Endothelial cell of umbilical vein (primary cell): Measurements from ENCODE around the gene APBA2. TPM values are rescaled to one million over a fixed set of nuclear protein-coding genes. Genes with fewer than 3 reads are reported as not detected.

Source experiments
- BruUV-seq: library from RNA; stranded (reverse); fragments of 400-500 nt; replicated peaks from 2 replicates; lab custom pipeline; 2021; lab: Mats Ljungman, UMichigan
- CTCF ChIA-PET: fragments of 300-600, 350-600 bp; sonication (Branson Sonifier 250); formaldehyde crosslinking; loops from one replicate; lab custom pipeline; 2021; ENCODE audit warnings: antibody characterized with exemption, inconsistent platforms; lab: Charles Lee
- POLR2A ChIA-PET: fragments of 300-600, 350-600 bp; sonication (Branson Sonifier 250); formaldehyde crosslinking; loops from one replicate; lab custom pipeline; 2021; ENCODE audit warnings: antibody characterized with exemption, inconsistent platforms; lab: Charles Lee
- DNase-seq: peaks from one replicate; pipeline ENCODE4 v3.0.0-alpha.2; 2011; ENCODE audit warnings: low read depth, low spot score
- FAIRE-seq: peaks from 2 replicates; lab custom pipeline; 2011; peaks lifted over from hg19 to GRCh38; lab: Jason Lieb, UNC
- H2AFZ ChIP-seq: 2 replicates; pipeline ENCODE4 v1.6.0; 2012; ENCODE audit warnings: low read depth, low read length, control low read depth, inconsistent platforms
- H3K27ac ChIP-seq: 2 replicates; pipeline ENCODE4 v1.5.1; 2011; ENCODE audit warnings: low read depth, mild to moderate bottlenecking, control low read depth, low read length, moderate library complexity; ENCODE audit not compliant: insufficient read depth
- H3K27me3 ChIP-seq, 2 experiments: 2 replicates each; pipeline versions ENCODE4 v1.6.0 to v1.6.1; 2011; ENCODE audit warnings: low read length in 2 of 2, mixed read lengths in 1 of 2; ENCODE audit not compliant: control insufficient read depth in 2 of 2, insufficient read depth in 2 of 2
- H3K36me3 ChIP-seq, 2 experiments: 2 replicates in 1 of 2; 3 replicates in 1 of 2; pipeline ENCODE4 v1.5.1; 2011; ENCODE audit warnings: low read length in 2 of 2, mild to moderate bottlenecking in 1 of 2, moderate library complexity in 1 of 2; ENCODE audit not compliant: control insufficient read depth in 2 of 2, insufficient read depth in 2 of 2; ENCODE audit errors: extremely low read depth in 1 of 2
- H3K4me1 ChIP-seq: 3 replicates; pipeline ENCODE4 v1.5.1; 2011; ENCODE audit warnings: mild to moderate bottlenecking, low read length; ENCODE audit not compliant: control insufficient read depth, insufficient read depth; ENCODE audit errors: extremely low read depth
- H3K4me2 ChIP-seq: 2 replicates; pipeline ENCODE4 v1.6.1; 2011; ENCODE audit warnings: low read length, control low read depth, mixed read lengths; ENCODE audit not compliant: insufficient read depth
- H3K4me3 ChIP-seq, 3 experiments: fragments of 200-600 bp in 1 of 3; sonication (generic), shearing (Covaris generic) in 1 of 3; replicated peaks in 1 of 3; 2 replicates each; pipeline ENCODE4 v1.5.1; 2011 to 2016; ENCODE audit warnings: control low read depth in 3 of 3, low read length in 3 of 3, mild to moderate bottlenecking in 2 of 3, inconsistent platforms in 1 of 3, low read depth in 1 of 3, moderate library complexity in 1 of 3; ENCODE audit not compliant: insufficient read depth in 1 of 3
- H3K79me2 ChIP-seq: 2 replicates; pipeline ENCODE4 v1.6.0; 2012; ENCODE audit warnings: low read length, inconsistent platforms; ENCODE audit not compliant: control insufficient read depth, insufficient read depth
- H3K9ac ChIP-seq: replicated peaks from 2 replicates; pipeline ENCODE3; 2011; ENCODE audit warnings: low read length, control low read depth; ENCODE audit not compliant: insufficient read depth; ENCODE audit errors: extremely low read depth
- H3K9me1 ChIP-seq: replicated peaks from 3 replicates; pipeline ENCODE4 v1.6.0; 2011; ENCODE audit warnings: mild to moderate bottlenecking, low read length; ENCODE audit not compliant: control insufficient read depth, insufficient read depth; ENCODE audit errors: extremely low read depth
- H3K9me3 ChIP-seq: replicated peaks from 2 replicates; pipeline ENCODE4 v1.5.1; 2012; ENCODE audit warnings: low read length, inconsistent platforms; ENCODE audit not compliant: control insufficient read depth, insufficient read depth
- H4K20me1 ChIP-seq: replicated peaks from 2 replicates; pipeline ENCODE3; 2011; ENCODE audit warnings: mild to moderate bottlenecking, low read length; ENCODE audit not compliant: control insufficient read depth, insufficient read depth; ENCODE audit errors: extremely low read depth
- CTCF ChIP-seq, 2 donors: IDR thresholded peaks; 1 replicate in 1 of 2; 2 replicates in 1 of 2; pipeline ENCODE4 v1.5.1; 2011; ENCODE audit warnings: low read length in 2 of 2, mild to moderate bottlenecking in 2 of 2, moderate library complexity in 2 of 2, control low read depth in 1 of 2, inconsistent platforms in 1 of 2, low read depth in 1 of 2; ENCODE audit not compliant: insufficient read depth in 1 of 2; ENCODE audit errors: extremely low read depth in 1 of 2
- EZH2 ChIP-seq: IDR thresholded peaks from 2 replicates; pipeline ENCODE4 v1.6.1; 2012; ENCODE audit warnings: borderline replicate concordance, low read depth, mild to moderate bottlenecking, moderate library complexity, low read length, inconsistent platforms; ENCODE audit not compliant: severe bottlenecking
- FOS ChIP-seq: IDR thresholded peaks from 2 replicates; pipeline ENCODE4 v1.6.1; 2011; ENCODE audit warnings: mild to moderate bottlenecking, low read length, moderate library complexity, borderline replicate concordance; ENCODE audit not compliant: insufficient read depth
- GATA2 ChIP-seq: IDR thresholded peaks from 2 replicates; pipeline ENCODE4 v1.7.0; 2011; ENCODE audit warnings: low read depth, mild to moderate bottlenecking, moderate library complexity, mixed read lengths, low read length; ENCODE audit not compliant: insufficient read length, insufficient read depth
- JUN ChIP-seq: IDR thresholded peaks from 2 replicates; pipeline ENCODE4 v1.6.1; 2011; ENCODE audit warnings: borderline replicate concordance, low read depth; ENCODE audit not compliant: insufficient read length, insufficient read depth
- MAX ChIP-seq: IDR thresholded peaks from 2 replicates; pipeline ENCODE4 v1.6.1; 2011; ENCODE audit not compliant: insufficient read depth, insufficient read length
- MYC ChIP-seq: IDR thresholded peaks from one replicate; pipeline ENCODE4 v1.6.1; 2011; ENCODE audit warnings: mild to moderate bottlenecking, low read depth, low read length
- POLR2A ChIP-seq: IDR thresholded peaks from 2 replicates; pipeline ENCODE4 v1.6.1; 2012; ENCODE audit warnings: low read depth, mild to moderate bottlenecking, control low read depth, low read length
- POLR2AphosphoS5 ChIP-seq: IDR thresholded peaks from 2 replicates; pipeline ENCODE4 v1.6.1; 2012; ENCODE audit warnings: low read depth, mild to moderate bottlenecking, control low read depth, low read length, moderate library complexity; ENCODE audit not compliant: insufficient read depth
- dilution Hi-C: fragments of 300-500 bp; cut with MboI; formaldehyde crosslinking; loops from one replicate; pipeline ENCODE4 v1.15.0; 2019; ENCODE audit warnings: low sequenced_read_pairs; ENCODE audit not compliant: extremely low pct_ligation_motif_present
- intact Hi-C: fragments of 100-400 bp; cut with micrococcal nuclease; formaldehyde crosslinking; loops from one replicate; pipeline ENCODE4 v1.10.0; 2022
- polyA plus RNA-seq, 4 experiments: library from polyadenylated mRNA; depleted of rRNA in 3 of 4; stranded (reverse) in 3 of 4; unstranded in 1 of 4; fragments of >200 nt; gene quantifications; 2 replicates each; pipeline versions ENCODE4 v1.2.1 to v1.2.3, GENCODE V29; 2011 to 2012; ENCODE audit warnings: missing spikeins in 1 of 4
- total RNA-seq: library from RNA; stranded (reverse); gene quantifications from 2 replicates; pipeline ENCODE4 v1.2.3, GENCODE V29; 2021

Gene APBA2
- total and polyA plus RNA-seq, 2 donors (not counting 3 experiments of a cell fraction or from before 2014, with no cell fraction given) = 5.7 to 11.1 TPM

- no peak overlapping the region for H3K4me3 ChIP-seq
- no TSS peak for BruUV-seq
- DNase-seq = no peak
- dilution Hi-C loops (no loop called here), intact Hi-C loops (no loop called here)
- POLR2A ChIA-PET = no interaction called here
- peaks cover 6% of the 10 kb centered on the region for H3K4me1 ChIP-seq
- FAIRE-seq = no peak
- H3K9me1 ChIP-seq = no peaks in the 10 kb centered on the region
- H3K27ac ChIP-seq = no peak overlapping the region
- no peak overlapping the region for H3K9ac ChIP-seq
- H2AFZ ChIP-seq = no peak overlapping the region
- no peaks in the 10 kb centered on the region for H3K27me3 ChIP-seq
- H3K9me3 ChIP-seq = no peaks in the 10 kb centered on the region
- H4K20me1 ChIP-seq = no peaks in the 10 kb centered on the region
- CTCF ChIA-PET = no interaction called here
- no peaks in the 10 kb centered on the region for H3K79me2 ChIP-seq
- no peak for TF ChIP-seq MAX
- no peak for TF ChIP-seq POLR2A
- TF ChIP-seq CTCF (IDR thresholded peaks at IDR 0.05; ENCODE audit: extremely low read depth in 1 of 2, insufficient read depth in 1 of 2, low read depth in 1 of 2, low read length in 2 of 2) = no peak
- TF ChIP-seq JUN = no peak
- TF ChIP-seq FOS = no peak
- TF ChIP-seq POLR2AphosphoS5 = no peak
- no peak for TF ChIP-seq GATA2
- TF ChIP-seq MYC = no peak
- TF ChIP-seq EZH2 = no peak
- H3K4me2 ChIP-seq = no peak overlapping the region
- H3K36me3 ChIP-seq = no peaks in the 10 kb centered on the region
Observed at GRCh38 chr15:29134641-29135308, 249.0 kb downstream of the APBA2 start.
